KBM-7 (cell line): ENCODE measurements around the gene CHGA.
A peak's percentile ranks its signal among the peaks of the same experiment; 100 is the strongest.

ENCODE experiments used
- DNase-seq: peaks from one replicate; pipeline ENCODE4 v3.0.0-alpha.2; 2015
- in situ Hi-C: fragments of 300-500 bp; cut with MboI; formaldehyde crosslinking; loops from 2 replicates; pipeline ENCODE4 v1.14.3; 2020; ENCODE audit warnings: low sequenced_read_pairs, low pct_unique_long_range_greater_than_20kb, mixed read lengths

The CHGA gene

DNA sequence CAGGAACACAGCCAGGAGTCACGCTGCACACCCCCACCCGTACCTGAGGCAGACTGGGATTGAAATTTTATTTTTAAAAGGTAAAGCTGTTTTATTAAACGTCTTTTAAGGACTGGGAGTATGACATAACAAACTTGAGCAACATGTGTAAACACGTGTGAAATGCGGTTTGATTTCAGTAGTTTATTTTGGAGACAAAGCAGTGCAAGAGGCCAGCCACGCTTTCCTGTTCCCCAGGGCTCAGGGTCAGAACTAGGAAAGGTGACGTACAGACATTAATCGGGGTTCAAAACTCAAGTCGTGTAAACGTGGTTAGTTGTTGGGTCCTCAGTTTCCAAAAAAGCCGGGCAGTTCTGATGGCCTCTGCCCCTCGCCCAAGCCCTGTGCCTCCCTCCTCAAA lies 16.7 kb downstream of the CHGA start:
- in situ Hi-C loops, result no loop called here
- no peak for DNase-seq

DNA sequence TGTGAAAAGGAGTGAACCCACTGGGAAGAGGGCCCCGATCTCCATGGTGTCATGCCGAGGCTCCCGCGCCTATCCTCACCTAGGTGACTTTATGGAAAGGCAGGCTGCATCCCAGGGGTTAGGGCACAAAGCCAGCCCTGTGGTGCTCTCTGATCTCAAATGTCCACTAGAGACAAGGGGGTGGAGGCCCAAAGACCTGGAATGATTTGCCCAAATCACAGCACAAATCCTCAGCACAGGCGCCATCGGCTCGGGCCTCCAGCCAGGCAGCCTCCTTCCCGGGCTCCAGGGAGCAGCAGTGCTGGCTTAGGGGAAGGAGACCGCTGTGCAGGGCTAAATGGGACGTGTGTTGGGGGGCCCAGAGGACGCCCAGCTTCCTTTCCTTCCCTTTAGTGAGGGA lies 17.6 kb downstream of the CHGA start:
- DNase-seq, result no peak

GRCh38 chr14:92941531-92941930 lies 18.6 kb downstream of the CHGA start:
- DNase-seq, result no peak
- in situ Hi-C loops, result no loop called here

More for the DNA sequence above, 17.6 kb downstream of the CHGA start:
- in situ Hi-C loops, result no loop called here

DNA sequence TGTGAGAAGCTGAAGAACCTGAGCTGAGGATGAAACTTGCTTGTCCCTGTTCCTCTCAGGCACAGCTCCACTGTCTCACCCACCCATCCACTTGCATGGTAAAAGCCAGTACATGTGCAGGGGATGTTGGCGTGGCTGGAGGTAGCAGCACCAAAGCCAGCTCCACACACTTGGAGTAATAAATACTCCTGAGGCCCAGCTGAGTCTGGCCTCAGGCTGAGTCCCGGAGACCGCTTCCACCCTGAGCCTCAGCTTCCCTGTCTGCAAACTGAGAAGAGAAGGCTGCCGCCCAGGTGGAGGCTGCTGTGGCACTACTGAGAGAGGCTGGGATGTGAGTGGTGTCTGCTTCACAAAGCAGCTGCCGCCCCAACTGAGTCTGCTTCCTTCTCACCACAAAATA lies 19.2 kb downstream of the CHGA start:
- in situ Hi-C loops, result no loop called here
- DNase-seq, result no peak

DNA sequence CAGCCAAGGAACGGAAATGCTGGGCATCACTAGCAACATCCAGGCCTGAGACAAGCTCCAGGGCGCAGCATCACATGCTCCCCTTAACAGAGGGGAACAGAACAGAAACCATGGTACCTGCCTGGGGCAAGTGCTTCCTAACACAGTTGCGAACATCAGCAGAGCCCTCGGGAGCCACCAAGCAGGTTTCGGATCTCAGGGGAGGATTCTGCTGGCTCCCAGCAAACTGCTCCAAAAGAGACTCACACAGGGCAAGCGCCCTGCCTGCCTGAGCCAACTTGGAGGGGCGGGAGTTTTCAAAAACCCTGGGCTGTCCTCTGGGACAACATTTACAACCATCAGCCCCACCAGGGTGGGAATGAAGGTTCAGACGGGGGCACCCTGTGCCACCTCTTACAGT lies 19.6 kb downstream of the CHGA start:
- DNase-seq, result no peak
- in situ Hi-C loops, result no loop called here

DNA sequence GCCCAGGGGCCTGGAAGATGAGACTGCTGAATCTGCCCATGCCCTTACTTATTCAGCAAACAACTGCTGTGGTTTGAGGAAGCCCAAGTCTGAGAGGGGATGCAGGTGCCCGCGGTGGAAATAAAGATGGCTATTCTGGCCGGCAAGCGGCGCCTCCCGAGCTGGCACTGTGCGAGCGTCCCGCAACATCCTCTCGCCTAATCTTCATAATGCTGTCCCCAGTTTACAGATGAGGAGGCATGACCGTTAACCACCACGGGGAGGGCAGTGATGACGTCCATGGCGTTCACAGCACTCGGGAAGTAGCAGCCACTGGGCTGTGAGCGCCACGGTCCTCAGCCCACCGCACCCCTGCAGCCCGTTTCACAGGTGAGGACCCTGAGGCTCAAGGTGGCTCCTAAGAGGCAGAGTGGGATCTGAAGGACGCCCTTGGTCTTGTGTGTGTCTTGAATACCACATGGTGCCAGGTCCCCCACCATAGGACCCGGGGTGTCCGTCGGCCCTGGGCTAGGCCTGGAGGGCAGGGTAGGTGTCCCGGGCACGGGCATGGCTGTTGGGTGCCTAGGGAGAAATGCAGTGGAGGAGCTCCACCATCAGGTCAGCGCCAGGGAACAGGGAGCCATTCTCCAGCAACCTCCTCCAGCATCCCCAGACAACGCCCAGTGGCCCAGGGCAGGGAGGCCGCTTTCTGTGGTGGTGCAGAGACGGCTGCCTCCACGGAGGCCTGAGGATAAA lies 20.2 kb downstream of the CHGA start:
- DNase-seq, result no peak
- in situ Hi-C loops, result no loop called here

DNA sequence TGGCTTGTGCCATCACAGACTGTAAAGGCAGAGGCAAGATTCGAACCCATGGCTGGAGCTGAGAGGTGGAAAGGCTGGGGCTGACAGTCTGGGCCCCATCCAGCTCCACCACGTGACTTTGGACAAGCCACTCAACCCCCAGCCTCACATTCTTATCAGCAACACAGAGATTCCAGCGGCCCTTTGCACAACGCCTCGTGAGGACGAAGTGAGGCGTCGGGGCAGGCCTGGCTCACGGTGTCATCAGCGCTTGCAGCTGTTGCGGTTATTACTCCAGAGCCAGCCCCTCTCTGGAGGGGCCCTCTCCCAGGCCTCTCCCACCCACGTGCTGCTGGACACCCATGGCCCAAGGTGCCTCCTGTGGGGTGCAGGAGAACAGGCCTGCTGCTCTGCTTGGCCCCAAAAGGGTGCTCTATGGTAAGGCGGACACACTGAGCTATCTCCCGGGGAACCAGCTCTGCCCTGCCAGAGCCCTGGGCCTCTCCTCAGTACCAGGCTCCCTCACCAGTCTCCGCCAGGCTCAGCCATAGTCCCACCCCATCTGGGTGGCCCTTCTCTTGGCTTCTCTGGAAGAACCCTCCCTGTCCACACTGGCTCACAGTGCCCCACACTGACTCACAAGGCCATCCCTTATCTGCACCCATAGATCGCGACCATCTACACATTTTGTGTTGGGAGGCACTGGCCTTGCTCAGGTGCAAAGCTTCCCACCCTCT lies 21.1 kb downstream of the CHGA start:
- no peak for DNase-seq
- in situ Hi-C loops, result no loop called here

DNA sequence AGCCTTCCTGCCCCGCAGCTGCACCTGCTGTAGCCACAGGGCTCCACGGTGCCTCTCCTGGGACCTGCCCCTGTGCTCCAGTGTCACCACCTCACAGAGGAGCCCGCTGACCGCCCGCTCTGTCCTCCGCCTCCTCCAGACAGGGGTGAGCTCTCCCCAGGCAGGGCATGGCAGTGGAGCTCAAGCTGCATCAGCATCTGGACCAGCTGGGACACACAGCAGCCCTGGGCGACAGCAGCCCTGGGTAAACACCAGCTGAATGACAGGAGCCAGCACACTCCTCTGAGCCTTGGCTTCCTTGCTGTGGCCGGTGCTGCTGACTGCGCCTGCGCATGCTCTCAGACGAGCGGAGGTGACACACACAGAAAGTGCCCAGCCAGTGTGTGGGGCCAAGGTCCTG lies 22.0 kb downstream of the CHGA start:
- DNase-seq, result no peak
- in situ Hi-C loops, result no loop called here

GRCh38 chr14:92945544-92945943 lies 22.6 kb downstream of the CHGA start:
- in situ Hi-C loops, result no loop called here
- DNase-seq, result no peak

DNA sequence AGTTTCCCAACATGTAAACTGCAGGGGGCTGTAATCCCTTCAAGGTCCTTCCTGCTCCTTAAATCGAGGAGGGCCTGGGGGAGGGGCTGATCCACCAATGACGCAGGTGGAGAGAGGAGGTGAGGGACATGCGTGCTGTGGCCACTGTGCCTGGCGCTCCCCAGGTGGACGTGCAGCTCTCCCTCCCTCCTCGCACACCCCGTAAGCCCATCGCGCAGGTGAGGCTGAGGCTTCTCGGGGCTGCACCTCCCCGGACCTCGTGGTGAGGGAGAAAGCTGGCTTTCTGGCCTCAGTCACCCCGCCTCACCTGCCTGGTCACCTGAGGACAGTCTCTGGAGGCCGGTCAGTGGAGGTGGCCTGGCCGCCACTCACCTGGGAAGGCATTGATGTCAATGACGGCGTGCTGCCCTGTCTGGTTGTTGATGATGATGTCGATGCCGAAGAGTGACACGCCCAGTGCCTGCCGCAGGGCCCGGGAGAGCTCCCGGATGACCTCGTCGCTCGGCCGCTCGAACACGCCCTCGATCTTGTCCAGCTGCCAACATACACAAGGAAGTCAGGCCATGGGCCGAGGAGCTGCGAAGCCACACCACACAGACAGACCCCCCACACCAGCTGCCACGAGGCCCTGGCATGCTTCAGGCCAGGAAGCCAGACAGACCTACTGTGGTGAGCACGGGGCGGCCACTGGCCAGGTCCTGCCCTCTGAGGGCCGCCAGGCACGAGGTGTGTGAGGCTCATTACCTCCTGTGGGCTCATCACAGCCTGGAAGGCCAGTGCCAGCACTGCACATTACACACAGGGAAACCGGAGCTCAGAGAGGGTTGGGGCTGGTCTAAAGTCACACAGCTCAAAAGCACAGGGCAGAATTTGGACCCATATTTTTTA lies 23.3 kb downstream of the CHGA start:
- in situ Hi-C loops, result no loop called here
- DNase-seq, result no peak

- no peak for DNase-seq
- in situ Hi-C loops, result no loop called here
These were observed 24.0 kb downstream of the CHGA start for GRCh38 chr14:92946847-92947545.

DNA sequence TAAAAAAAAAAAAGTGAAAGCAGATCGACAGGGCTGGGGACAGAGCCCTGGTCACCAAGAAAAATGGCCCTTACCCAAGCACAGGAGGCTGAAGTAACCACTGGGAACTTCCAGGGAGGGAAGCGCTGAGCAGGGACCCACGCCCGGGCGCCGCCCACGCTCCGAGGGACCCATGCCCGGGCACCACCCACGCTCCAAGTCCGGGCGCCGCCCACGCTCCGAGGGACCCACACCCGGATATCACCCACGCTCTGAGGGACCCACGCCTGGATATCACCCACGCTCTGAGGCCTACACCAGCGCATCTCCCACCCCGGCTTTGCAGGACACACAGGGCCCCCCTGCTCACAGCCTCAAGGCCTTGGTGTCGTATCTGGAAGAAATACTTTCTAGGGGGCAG lies 25.7 kb downstream of the CHGA start:
- in situ Hi-C loops, result no loop called here
- no peak for DNase-seq

DNA sequence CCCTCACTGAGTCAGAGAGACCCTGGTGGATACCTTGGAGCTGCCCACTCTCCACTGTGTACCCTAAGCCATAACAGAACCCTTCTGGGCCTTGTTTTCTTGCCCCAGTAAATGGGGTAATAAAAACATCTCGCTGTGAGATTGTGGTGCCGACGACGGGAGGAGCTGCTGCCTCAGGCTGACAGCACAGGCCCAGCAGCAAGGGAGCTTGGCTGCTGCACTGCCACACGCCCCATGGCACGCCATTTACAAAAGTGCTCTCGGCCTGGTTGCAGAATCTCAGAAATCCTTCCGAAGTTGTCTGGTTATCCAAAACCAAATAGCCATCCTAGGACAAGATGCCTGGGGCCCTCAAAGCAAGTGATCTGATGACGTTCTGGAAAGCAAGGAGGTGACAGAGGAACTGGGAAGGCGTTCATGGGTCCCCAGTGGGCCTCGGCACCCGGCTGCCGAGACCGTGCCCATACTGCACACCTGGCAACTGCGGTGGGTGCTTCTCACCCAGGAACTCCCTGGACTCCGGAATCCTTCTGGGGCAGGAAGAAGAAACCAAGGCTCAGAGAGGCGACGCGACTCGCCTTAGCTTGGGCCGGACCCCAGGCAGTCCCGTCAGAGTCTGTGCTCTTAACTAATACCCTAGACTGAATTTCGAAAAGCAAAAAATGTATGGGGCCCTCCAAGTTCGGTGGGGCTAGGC lies 26.7 kb downstream of the CHGA start:
- in situ Hi-C loops, result no loop called here
- no peak for DNase-seq

GRCh38 chr14:92950193-92950540 lies 27.2 kb downstream of the CHGA start:
- no peak for DNase-seq
- in situ Hi-C loops, result no loop called here

DNA sequence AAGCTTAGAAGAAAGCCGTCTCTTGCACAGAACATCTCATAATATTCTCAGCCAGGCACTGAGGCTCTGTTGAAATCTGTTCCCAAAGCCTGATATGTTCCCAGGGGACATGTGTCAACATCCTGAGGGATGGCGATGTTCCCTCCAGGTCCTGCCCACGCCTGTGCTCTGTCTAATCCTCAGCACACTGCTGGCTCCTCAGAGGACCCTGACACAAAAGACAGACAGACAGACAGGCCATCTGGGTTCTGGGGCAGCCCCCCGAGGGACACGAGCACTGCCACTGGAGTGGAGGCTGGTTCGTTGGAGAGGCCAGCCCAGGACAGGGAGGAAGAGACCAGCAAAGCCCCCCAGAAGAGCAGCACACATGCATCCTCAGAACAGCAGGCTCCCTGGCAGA lies 27.8 kb downstream of the CHGA start:
- DNase-seq, result no peak
- in situ Hi-C loops, result no loop called here

- no peak for DNase-seq
- in situ Hi-C loops, result no loop called here
These were observed 28.3 kb downstream of the CHGA start for GRCh38 chr14:92951261-92951660.

DNA sequence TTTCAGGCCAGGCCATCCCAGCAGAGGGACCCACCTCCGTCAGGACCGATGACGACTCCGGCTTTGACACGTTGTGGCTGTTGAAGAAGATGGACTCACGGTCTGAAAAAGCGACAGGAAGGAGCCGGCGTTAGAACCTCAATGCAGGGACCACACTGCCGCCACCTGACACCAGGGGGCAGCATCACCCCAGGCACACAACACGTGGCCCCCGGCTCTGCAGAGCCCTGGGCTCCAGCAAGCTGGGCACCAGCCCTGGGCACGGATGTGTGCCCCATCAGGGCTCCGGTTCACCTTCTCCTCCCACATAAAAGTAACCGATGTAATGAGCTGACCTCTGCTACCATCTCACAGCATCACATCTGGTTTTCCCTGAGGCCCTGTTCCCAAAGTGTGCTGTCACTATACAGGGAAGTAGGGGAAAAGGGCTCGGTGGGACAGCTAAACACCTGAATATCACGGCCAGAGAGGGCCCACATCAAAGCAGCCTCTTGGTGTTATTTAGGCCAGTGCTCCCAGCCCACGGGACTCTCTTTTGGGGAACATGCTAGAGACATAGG lies 29.0 kb downstream of the CHGA start:
- DNase-seq, result peak; percentile 78
- in situ Hi-C loops, result no loop called here

GRCh38 chr14:92952481-92953298 lies 29.7 kb downstream of the CHGA start:
- in situ Hi-C loops, result no loop called here
- no peak for DNase-seq
